Inflammatory macrophage treated with lipopolysaccharide for 1 hour (primary cell): ENCODE data around the gene PIK3IP1.
A peak's percentile ranks its signal among the peaks of the same experiment; 100 is the strongest.
"Not testable (repeated sequence)": the region's sequence is repeated elsewhere in the genome, so short reads cannot be mapped to it uniquely, and the experiment has no call there.

Experiments used
- DNase-seq, 2 donors: peaks; one replicate each; pipeline ENCODE4 v3.0.0-alpha.2; 2020 to 2022

Gene PIK3IP1

DNA sequence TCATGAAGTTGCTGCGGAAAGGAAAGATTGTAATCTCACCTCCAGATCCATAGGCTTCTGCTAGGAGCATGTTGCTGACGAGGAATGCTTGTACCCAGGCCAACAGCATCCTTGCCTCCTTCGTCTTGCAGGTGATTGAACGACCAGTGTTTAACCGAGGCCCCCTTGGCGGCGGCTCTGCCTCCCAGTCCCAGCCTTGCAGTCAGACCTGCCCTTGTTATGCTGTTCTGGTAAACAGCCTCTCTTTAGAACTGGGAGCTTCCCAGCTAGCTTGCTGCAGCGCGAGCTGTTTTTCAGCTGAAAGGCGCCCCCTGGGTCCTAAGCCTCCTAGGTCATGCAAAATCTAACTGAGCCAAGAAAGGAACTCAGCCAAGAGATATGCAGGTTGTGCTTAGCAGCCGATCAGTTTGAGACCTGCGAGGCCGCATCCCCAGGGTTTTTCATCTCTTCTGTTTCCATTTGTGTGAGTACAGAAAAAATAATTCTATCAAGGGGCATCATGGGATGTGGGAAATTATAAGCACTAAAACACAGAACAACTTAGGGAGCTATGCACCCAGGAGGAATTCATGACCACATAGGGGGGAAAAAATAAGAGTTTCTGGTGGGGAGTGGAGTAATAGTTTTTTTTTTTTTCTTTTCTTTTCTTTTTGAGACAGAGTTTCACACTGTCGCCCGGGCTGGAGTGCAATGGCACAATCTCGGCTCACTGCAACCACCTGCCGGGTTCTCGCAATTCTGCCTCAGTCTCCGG lies at the start of gene PIK3IP1:
Gene PIK3IP1, minus strand, starts transcription at position 253 of the 754 bp plus-strand sequence. Its CDS starts 144 bp downstream, at position 109.
- DNase-seq = peak; percentile 66 to 78

DNA sequence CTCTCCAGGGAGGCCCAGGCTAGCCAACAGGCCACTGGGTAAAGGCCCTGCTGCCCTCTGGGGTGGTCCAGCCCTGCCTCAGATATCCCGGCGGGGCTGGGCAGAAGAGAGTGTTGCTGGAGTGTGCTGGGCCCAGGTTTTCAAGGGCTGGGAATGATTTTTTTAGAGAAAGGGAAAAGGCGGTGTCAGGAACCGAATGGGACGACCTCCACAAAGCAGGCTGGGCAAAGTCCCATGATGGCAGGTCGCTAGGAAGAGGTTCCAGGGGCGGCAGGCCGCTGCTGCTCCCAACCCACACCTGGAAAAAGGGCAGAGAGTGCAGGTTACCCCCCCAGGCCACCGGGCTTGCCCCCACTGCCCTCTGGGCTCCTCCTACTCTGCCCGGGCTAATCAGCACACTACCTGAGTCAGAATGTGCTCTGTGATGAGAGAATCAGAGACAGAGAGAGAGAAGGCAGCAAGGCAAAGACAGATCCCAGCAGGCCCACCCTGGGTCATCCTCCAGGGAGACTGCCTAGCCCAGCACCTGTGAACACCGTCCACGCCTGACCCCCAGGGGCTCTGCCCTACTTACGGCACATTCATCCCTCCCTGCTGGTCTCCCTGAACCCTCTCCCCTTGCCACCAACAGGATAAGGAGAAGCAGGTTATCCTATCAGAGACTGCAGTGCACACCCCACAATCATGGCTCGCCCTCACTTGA lies 49.2 kb upstream of the PIK3IP1 start:
- no peak for DNase-seq

GRCh38 chr22:31340765-31341247 lies 48.5 kb upstream of the PIK3IP1 start:
- DNase-seq = peak in 1 of 2 donors; percentile 22

DNA sequence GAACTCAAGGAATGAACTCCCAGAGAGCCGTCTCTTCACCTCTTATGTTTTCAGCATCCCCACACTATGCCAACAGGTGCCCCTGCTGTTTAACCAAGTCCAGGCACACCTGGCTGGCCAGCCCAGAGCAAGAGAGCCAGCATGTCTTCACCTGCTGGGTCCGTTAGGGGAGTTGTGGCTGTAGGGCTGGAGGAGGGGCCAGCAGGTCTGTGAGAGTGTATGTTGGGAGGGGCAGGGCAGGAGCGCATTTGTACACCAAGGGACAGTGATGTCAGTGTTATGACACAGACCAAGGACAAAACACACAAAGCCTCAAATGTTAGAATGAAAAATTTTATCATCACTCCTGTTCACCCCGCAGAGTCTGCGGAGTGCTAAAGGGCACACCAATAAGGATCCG lies 48.1 kb upstream of the PIK3IP1 start:
- DNase-seq = no peak

GRCh38 chr22:31339148-31339832 lies 47.0 kb upstream of the PIK3IP1 start:
- DNase-seq = no peak

DNA sequence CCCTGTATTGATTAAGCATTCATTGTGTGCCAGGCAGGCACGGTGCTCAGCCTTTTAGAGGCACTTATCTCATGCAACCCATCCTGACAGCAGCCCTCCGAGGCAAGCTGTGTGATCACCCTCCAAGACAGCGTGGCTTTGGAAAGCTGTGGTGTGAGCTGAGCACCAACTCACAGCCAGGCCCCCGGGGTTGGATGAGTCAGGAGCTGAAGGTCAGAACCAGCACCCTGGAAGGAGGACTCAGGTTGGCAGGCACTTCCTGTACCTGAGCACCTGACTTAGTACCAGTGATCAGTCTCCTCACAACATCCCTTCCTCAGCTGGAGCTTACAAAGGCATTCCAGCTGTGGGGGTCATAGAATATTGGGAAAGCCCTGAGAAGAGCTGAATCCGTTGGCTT lies 44.9 kb upstream of the PIK3IP1 start:
- DNase-seq = no peak

- DNase-seq = no peak
Observed at GRCh38 chr22:31334329-31334728, 42.0 kb upstream of the PIK3IP1 start.

GRCh38 chr22:31333641-31334040 lies 41.4 kb upstream of the PIK3IP1 start:
- DNase-seq = no peak

DNA sequence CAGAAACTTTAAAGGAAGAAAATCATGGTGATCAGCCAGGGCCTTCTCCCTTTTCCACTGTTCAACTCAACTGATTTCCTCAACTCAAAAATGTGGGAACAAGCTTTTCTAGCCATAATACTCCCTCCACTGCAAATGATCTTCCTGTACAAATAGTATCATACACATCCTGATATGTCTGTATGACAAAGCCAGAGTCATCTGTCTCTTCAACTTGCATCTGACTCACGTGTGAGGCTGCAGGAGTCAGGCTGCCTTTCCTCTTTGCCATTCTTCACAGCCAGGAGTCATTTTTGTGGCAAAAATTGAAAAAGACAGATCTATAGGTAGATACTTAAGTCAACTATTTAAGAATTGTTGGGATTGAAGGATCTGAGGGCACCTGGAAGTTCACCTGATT lies 40.6 kb upstream of the PIK3IP1 start:
- no peak for DNase-seq

DNA sequence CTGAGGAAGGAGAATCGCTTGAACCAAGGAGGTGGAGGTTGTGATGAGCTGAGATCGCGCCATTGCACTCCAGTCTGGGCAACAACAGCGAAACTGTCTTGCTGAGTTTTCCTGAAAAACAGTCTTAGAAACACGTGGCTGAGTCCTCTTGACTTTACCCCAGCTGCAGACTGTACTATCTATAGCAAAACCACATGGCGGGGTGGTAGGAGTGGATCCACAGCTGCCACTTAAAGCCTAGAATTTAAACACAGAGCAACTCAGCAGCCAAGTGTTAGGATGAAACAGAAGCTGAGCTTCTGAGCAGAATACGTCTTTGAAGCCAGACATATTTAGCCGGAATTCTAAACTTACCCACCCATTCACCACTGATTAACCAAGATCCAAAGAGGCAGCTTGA lies 39.7 kb upstream of the PIK3IP1 start:
- DNase-seq = no peak

- peak in 1 of 2 donors; percentile 5 for DNase-seq
Observed at GRCh38 chr22:31329453-31330215, 37.3 kb upstream of the PIK3IP1 start.

- DNase-seq = no peak
Observed at GRCh38 chr22:31329029-31329428, 36.7 kb upstream of the PIK3IP1 start.

- DNase-seq = no peak
Observed at GRCh38 chr22:31328544-31328960, 36.3 kb upstream of the PIK3IP1 start.

DNA sequence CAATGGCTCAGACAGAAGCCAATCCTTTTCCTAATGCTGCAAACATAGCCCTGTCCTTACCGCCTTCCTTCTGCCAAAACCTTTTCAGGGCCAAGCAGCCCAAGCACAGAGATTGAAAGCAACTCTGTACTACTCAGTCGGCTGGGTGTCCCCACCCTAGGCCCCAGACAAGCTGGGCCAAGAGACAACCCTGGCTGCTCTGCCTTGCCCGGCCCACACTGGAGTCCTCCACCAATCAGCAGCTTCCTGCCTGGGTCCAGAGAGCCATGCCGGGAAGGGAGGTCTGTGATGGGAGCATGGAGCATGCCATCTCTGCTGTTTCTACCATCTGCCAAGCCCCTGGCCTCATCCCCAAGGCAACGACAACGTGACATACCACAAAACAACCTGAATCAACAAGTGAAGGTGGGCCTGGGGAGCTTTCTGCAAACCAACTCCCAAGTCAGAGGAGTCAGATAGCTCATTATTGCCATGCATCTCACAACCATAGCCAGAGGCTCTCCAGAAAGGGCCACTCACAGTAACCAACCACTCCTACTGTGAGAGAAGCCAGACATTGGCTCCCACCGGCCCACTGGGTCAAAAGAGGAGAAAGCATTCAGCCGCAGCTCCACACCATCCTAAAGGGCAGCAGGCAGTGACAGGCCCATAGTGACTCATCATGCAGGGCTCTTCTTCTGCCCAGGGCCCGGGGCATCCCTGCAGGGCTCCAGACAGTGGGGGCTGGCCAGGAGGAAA lies 35.7 kb upstream of the PIK3IP1 start:
- DNase-seq = no peak

- no peak for DNase-seq
Observed at GRCh38 chr22:31326877-31327276, 34.6 kb upstream of the PIK3IP1 start.

GRCh38 chr22:31323578-31324550 lies 31.6 kb upstream of the PIK3IP1 start:
- DNase-seq = no peak

DNA sequence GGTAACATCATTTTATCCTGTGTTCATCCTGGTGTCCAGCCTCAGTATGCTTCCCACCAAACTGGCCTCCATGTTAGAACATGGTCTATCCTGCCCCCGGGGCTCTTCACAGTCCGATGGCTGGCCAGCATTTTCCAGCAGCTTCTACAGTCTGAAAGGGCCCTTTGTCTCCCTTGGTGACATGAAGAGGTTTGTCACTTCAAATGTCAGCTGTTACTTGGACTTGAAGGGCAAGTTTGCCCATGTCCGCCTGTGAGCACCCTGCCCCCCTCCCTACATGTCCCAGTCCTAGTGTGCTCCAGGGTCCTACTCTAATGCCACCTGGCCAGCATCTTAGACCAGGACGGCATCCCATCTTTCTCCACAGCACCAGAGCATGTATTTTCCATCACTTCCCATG lies 29.1 kb upstream of the PIK3IP1 start:
- no peak for DNase-seq

- DNase-seq = not testable (repeated sequence)
Observed at GRCh38 chr22:31314220-31314619, 21.9 kb upstream of the PIK3IP1 start.

DNA sequence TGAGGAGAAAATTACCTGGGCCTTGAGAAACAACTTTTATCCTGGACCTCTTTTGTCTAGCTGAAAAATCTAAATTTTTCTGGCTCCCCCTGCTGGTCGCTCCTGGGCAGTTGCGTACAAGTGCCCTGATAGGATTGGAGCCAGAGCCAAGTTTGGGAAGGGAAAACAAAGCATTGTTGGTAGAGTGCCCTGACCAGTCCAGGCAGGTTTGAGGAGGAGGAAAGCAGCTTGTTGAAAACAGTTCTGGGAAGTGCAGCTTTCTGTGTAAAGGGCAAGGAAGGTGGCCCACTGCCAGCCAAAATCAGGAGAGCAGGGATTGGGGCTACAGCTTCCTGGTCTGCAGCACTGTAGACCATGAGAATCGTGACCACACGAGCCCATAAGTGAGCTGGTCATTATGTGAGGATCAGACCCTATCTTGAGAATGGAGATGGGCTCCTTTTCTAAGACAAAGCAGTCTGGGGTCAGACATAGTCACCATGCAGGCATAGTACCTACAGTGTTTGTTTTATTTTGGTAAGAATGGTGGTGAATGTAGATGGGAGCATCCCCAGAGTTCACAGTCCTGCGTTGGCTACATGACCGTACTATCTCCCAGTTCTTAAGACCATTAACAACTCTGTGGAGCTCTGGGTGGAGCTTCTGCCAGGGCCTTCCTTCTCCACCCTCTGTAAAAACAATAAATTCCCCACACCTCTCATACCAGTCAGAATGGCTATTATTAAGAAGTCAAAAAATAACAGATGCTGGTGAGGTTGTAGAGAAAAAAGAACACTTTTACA lies 21.3 kb upstream of the PIK3IP1 start:
- DNase-seq = peak; percentile 11 to 75

DNA sequence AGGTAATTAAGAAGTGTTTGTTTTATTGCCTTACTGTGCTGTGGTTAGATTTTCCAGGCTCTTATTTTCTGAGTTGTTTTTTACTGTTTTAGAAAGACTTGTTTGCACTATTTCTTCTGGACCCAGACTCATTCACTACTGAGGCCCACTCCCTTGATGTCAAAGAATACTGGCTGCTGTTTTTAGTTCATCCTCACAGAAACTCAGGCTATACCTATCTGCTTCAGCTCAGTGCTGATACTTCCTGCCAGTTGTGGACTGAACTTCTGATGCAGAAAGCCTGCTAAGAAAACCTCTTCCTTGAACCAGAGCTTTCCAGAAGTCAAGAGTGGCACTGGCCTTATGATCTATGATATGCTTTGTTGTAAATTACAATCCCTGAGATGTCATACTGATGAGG lies 15.9 kb upstream of the PIK3IP1 start:
- no peak for DNase-seq
